Right lobe of liver (tissue), 6 donors: ENCODE measurements around the gene AGPS. TPM values are rescaled to one million over a fixed set of nuclear protein-coding genes. Genes with fewer than 3 reads are reported as not detected.
A peak's percentile ranks its signal among the peaks of the same experiment; 100 is the strongest.
"Not testable (repeated sequence)": the region's sequence is repeated elsewhere in the genome, so short reads cannot be mapped to it uniquely, and the experiment has no call there.

Source experiments
- ATAC-seq, 4 donors: fragments of 200-7000 bp; cut with Tn5 transposase; one replicate each; pipeline ENCODE4 v1.9.1; 2020; ENCODE audit warnings: mild to moderate bottlenecking in 4 of 4, moderate library complexity in 4 of 4
- DNase-seq, 3 donors: peaks; one replicate each; pipeline ENCODE4 v3.0.0-alpha.2; 2020
- H3K27ac ChIP-seq, 3 donors: fragments of 200-600 bp; one replicate each; pipeline ENCODE4 v1.8.0; 2022
- H3K27me3 ChIP-seq, 2 donors: fragments of 200-600 bp; one replicate each; pipeline ENCODE4 v1.8.0; 2022
- H3K36me3 ChIP-seq, 4 donors: fragments of 200-600 bp; sonication (generic) in 1 of 4; one replicate each; pipeline versions ENCODE4 v1.5.1 to v1.8.0; 2017 to 2022; ENCODE audit warnings: control low read depth in 1 of 4
- H3K4me1 ChIP-seq, 4 donors: fragments of 200-600 bp; sonication (generic) in 1 of 4; one replicate each; pipeline versions ENCODE4 v1.5.1 to v1.8.0; 2017 to 2022; ENCODE audit warnings: control low read depth in 1 of 4
- H3K4me3 ChIP-seq, 3 donors: fragments of 200-600 bp; one replicate each; pipeline ENCODE4 v1.8.0; 2022
- H3K9me3 ChIP-seq, 4 donors: fragments of 200-600 bp; sonication (generic) in 1 of 4; one replicate each; pipeline versions ENCODE4 v1.5.1 to v1.8.0; 2017 to 2022; ENCODE audit warnings: control low read depth in 1 of 4
- POLR2A ChIP-seq: fragments of 450-650 bp; IDR thresholded peaks from one replicate; pipeline ENCODE4 v1.6.1; 2017; ENCODE audit warnings: antibody characterized with exemption, mild to moderate bottlenecking
- WGBS: methylation state at CpG from one replicate; pipeline ENCODE4 v1.1.6; 2018; ENCODE audit warnings: low coverage, low lambda C conversion rate; ENCODE audit not compliant: insufficient coverage; ENCODE audit errors: missing lambda C conversion rate; 5-methylcytosine and 5-hydroxymethylcytosine counted together
- intact Hi-C, 2 donors: fragments of 100-400 bp; cut with DNase I; formaldehyde crosslinking; loops; one replicate each; pipeline versions ENCODE4 v1.11.2 to v1.14.1; 2022
- total RNA-seq, 6 experiments: library from RNA; depleted of rRNA in 2 of 6; stranded (reverse); fragments of >200 nt in 2 of 6; fragmentation: NEBNext Ultra II Directional in 3 of 6; extraction: Animal tissue kit (Norgen Biotek cat#: 25700) in 3 of 6; gene quantifications; one replicate each; pipeline versions ENCODE4 v1.1.0 to v1.2.4, GENCODE V29; 2016 to 2023
- TF ChIP-seq, protein P1 (sequence below), 4 donors: fragments of 200-600 bp in 3 of 4; fragments of 450-650 bp in 1 of 4; IDR thresholded peaks; one replicate each; pipeline versions ENCODE4 v1.5.1 to v1.8.0; 2016 to 2022; ENCODE audit warnings: antibody characterized with exemption in 4 of 4, mild to moderate bottlenecking in 2 of 4
- donor health status: DM: no; HTN: yes; CAD: no.
- donor health status: DM: no; HTN: no; CAD: no.
- donor health status: DM: no; HTN: no; CAD: no.
- donor health status: DM: no; HTN: yes; CAD: no.
- donor health status: DM: no; HTN: yes; CAD: no.

Gene AGPS
- total RNA-seq, 6 experiments from 2014 or later = 21.7 to 31.8 (median 26.8) TPM

DNA sequence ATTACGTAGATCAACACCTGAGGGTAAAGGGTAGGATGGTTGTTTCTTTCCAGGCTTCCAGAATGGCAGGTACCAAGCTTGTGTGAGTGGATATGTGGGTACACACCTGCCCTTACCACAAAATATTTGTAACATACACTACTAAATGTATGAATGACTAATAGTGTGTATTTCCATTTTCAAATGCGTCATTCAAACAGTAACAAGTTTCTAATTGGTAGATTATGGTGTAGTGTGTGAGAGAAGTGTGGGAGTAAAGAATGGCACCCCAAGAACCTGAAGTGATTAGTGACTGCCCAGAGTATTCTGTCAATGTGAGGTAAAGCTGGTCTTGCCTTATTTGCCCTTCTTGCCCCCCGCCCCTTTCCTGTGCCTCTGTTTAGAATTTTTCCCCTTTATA is 21.1 kb downstream of the AGPS start:
- intact Hi-C loops = loop anchor here in 1 of 2 donors (10.0 kb wide), 1 partner anchor 79 kb away; no protein-coding TSS in a partner anchor
- DNase-seq = no peak

GRCh38 chr2:177419274-177419673 is 26.7 kb downstream of the AGPS start:
- TF ChIP-seq, protein P1, sequence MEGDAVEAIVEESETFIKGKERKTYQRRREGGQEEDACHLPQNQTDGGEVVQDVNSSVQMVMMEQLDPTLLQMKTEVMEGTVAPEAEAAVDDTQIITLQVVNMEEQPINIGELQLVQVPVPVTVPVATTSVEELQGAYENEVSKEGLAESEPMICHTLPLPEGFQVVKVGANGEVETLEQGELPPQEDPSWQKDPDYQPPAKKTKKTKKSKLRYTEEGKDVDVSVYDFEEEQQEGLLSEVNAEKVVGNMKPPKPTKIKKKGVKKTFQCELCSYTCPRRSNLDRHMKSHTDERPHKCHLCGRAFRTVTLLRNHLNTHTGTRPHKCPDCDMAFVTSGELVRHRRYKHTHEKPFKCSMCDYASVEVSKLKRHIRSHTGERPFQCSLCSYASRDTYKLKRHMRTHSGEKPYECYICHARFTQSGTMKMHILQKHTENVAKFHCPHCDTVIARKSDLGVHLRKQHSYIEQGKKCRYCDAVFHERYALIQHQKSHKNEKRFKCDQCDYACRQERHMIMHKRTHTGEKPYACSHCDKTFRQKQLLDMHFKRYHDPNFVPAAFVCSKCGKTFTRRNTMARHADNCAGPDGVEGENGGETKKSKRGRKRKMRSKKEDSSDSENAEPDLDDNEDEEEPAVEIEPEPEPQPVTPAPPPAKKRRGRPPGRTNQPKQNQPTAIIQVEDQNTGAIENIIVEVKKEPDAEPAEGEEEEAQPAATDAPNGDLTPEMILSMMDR (IDR thresholded peaks at IDR 0.05) = no peak
- no peak for TF ChIP-seq POLR2A
- Histone ChIP-seq H3K27ac (no peak overlapping the region), H3K9me3 (no peaks in the 10 kb centered on the region), H3K36me3 (no peaks in the 10 kb centered on the region), H3K4me1 (peaks cover 0 to 31% (median 8%) of the 10 kb centered on the region in 4 donors), H3K4me3 (no peak overlapping the region), H3K27me3 (no peaks in the 10 kb centered on the region)
- WGBS = 86% methylated on average over 1 of the region's 1 CpG
- DNase-seq (no peak), ATAC-seq (peak in 3 of 4 donors; percentile 73 to 78 (median 73))
- intact Hi-C loops = loop anchor here in 1 of 2 donors (10.0 kb wide), 1 partner anchor 84 kb away; no protein-coding TSS in a partner anchor

More for the DNA sequence above, 21.1 kb downstream of the AGPS start:
- Histone ChIP-seq H3K27me3 (no peaks in the 10 kb centered on the region), H3K4me1 (peaks cover 0 to 11% (median under 1%) of the 10 kb centered on the region in 4 donors), H3K4me3 (no peak overlapping the region), H3K36me3 (no peaks in the 10 kb centered on the region), H3K9me3 (no peaks in the 10 kb centered on the region), H3K27ac (no peak overlapping the region)
- no peak for TF ChIP-seq POLR2A
- TF ChIP-seq, protein P1 (IDR thresholded peaks at IDR 0.05) = no peak
- WGBS = 64% methylated on average over 3 of the region's 3 CpGs
- ATAC-seq = no peak

- no peak for DNase-seq
- Histone ChIP-seq H3K27ac (no peak overlapping the region), H3K27me3 (no peaks in the 10 kb centered on the region), H3K36me3 (no peaks in the 10 kb centered on the region), H3K4me3 (no peak overlapping the region), H3K9me3 (peaks cover 0 to 5% (median 0%) of the 10 kb centered on the region in 4 donors), H3K4me1 (peaks cover 0 to 21% (median 8%) of the 10 kb centered on the region in 4 donors)
- TF ChIP-seq, protein P1 (IDR thresholded peaks at IDR 0.05) = no peak
- TF ChIP-seq POLR2A = no peak
- 75% methylated on average over 1 of the region's 1 CpG for WGBS
- intact Hi-C loops = no loop called here
- no peak for ATAC-seq
These were observed 29.7 kb downstream of the AGPS start for GRCh38 chr2:177422271-177422670.

DNA sequence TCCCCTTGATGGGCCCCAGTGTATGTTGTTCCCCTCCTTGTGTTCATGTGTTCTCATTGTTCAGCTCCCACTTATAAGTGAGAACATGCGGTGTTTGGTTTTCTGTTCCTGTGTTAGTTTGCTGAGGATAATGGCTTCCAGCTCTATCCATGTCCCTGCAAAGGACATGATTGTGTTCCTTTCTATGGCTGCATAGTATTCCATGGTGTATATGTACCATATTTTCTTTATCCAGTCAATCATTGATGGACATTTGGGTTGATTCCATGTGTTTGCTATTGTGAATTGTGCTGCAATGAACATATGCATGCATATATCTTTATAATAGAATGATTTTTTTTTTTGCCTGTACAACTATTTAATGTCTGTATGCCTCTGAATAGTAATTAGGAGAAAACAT is 31.5 kb downstream of the AGPS start:
- H3K4me3 ChIP-seq, H3K27me3 ChIP-seq, ATAC-seq, H3K27ac ChIP-seq, intact Hi-C loops, DNase-seq, H3K9me3 ChIP-seq, H3K36me3 ChIP-seq: not testable (repeated sequence)
- WGBS = 100% methylated on average over 1 of the region's 1 CpG
- H3K4me1 ChIP-seq = peaks cover 0 to 16% (median 5%) of the 10 kb centered on the region in 4 donors

GRCh38 chr2:177424620-177425019 is 32.0 kb downstream of the AGPS start:
- H3K27me3 ChIP-seq, H3K36me3 ChIP-seq, H3K4me3 ChIP-seq, DNase-seq, intact Hi-C loops, H3K9me3 ChIP-seq, H3K27ac ChIP-seq, ATAC-seq: not testable (repeated sequence)
- H3K4me1 ChIP-seq = peaks cover 0 to 11% (median 3%) of the 10 kb centered on the region in 4 donors
- WGBS = 84% methylated on average over 5 of the region's 5 CpGs

DNA sequence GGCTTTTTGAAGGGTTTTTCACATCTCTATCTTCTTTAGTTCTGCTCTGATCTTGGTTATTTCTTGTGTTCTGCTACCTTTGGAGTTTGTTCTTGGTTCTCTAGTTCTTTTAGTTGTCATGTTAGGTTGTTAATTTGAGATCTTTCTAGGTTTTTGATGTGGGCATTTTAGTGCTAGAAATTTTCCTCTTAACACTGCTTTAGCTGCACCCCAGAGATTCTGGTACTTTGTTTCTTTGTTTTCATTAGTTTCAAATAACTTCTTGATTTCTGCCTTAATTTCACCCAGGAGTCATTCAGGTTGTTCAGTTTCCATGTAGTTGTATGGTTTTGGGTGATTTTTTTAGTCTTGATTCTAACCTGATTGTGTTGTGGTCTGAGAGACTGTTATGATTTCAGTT is 34.7 kb downstream of the AGPS start:
- intact Hi-C loops = no loop called here
- ATAC-seq = no peak
- Histone ChIP-seq H3K4me1 (no peaks in the 10 kb centered on the region), H3K9me3 (peaks cover 0 to 5% (median 0%) of the 10 kb centered on the region in 4 donors), H3K27ac (no peak overlapping the region), H3K4me3 (no peak overlapping the region), H3K36me3 (no peaks in the 10 kb centered on the region), H3K27me3 (no peaks in the 10 kb centered on the region)
- no peak for TF ChIP-seq POLR2A
- TF ChIP-seq, protein P1 (IDR thresholded peaks at IDR 0.05) = no peak
- DNase-seq = no peak

DNA sequence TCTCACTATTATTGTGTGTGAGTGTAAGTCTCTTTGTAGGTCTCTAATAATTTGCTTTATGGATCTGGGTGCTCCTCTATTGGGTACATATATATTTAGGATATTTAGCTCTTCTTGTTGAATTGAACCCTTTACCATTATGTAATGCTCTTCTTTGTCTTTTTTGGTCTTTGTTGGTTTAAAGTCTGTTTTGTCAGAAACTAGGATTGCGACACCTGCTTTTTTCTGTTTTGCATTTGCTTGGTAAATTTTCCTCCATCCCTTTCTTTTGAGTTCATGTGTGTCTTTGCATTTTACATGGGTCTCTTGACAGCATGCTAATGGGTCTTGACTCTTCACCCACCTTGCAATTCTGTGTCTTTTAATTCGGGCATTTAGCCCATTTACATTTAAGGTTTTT is 35.4 kb downstream of the AGPS start:
- H3K27me3 ChIP-seq, ATAC-seq, H3K9me3 ChIP-seq, H3K4me3 ChIP-seq, H3K4me1 ChIP-seq, H3K27ac ChIP-seq, DNase-seq, H3K36me3 ChIP-seq, intact Hi-C loops: not testable (repeated sequence)
- WGBS = 84% methylated on average over 2 of the region's 2 CpGs
